22Rv1 (cell line): ENCODE measurements around the gene RGS9BP.
A peak's percentile ranks its signal among the peaks of the same experiment; 100 is the strongest.

Experiments used
- CTCF ChIP-seq: fragments of 450-650 bp; IDR thresholded peaks from 2 replicates; pipeline ENCODE4 v1.5.1; 2017; ENCODE audit warnings: mild to moderate bottlenecking
- ZFX ChIP-seq: fragments of 450-650 bp; IDR thresholded peaks from 2 replicates; pipeline ENCODE4 v1.6.1; 2017; ENCODE audit warnings: antibody characterized with exemption, borderline replicate concordance

DNA sequence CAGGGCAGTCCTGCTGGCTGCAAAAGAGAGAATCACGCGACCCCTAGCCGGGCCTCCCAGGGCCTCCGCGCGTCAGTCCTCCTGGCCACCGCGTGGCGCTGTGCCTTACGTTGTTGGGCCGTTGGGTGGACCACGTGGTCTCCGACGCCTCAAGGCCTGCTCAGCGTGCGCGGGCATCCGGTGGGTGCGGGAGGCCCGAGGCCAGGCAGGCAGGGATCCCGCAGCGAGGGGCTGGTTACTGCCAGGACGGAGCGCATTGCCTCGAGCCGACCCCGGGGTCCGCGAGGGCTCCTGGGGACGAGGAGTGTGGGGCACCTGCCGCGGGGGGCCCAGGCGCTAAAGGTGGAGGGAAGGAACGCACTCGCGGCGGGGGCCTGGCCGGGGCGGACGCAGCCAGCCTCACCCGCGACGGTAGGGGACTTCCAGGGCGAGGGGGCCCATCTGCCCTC, 44.0 kb downstream of the RGS9BP start, which contains the start of gene TDRD12:
- 0 out of 2 replicates have a peak, but pooled peaks have one; percentile 20 for TF ChIP-seq CTCF
- no peak for TF ChIP-seq ZFX
